CD14-positive monocyte (primary cell): ENCODE measurements around the gene LACC1. TPM values are rescaled to one million over a fixed set of nuclear protein-coding genes. Genes with fewer than 3 reads are reported as not detected.

Source experiments
- DNase-seq, 3 donors: peaks; one replicate each; pipeline ENCODE4 v3.0.0-alpha.2; 2011 to 2022
- H2AFZ ChIP-seq: 2 replicates; pipeline ENCODE4 v1.6.0; 2012; ENCODE audit warnings: mild to moderate bottlenecking, low read depth, low read length, inconsistent platforms; ENCODE audit not compliant: insufficient read depth, poor library complexity, severe bottlenecking
- H3K27ac ChIP-seq, 2 donors: 1 replicate in 1 of 2; 2 replicates in 1 of 2; pipeline ENCODE4 v1.5.1; 2012 to 2013; ENCODE audit warnings: low read length in 2 of 2, control low read depth in 1 of 2, inconsistent platforms in 1 of 2, low read depth in 1 of 2, mild to moderate bottlenecking in 1 of 2
- H3K27me3 ChIP-seq, 2 donors: one replicate each; pipeline versions ENCODE4 v1.6.0 to v1.6.1; 2011 to 2013; ENCODE audit warnings: low read length in 2 of 2; ENCODE audit not compliant: control insufficient read depth in 2 of 2, insufficient read depth in 2 of 2
- H3K36me3 ChIP-seq, 2 donors: replicated peaks in 1 of 2; 1 replicate in 1 of 2; 2 replicates in 1 of 2; pipeline versions ENCODE4 v1.5.1 to v1.6.1; 2012 to 2013; ENCODE audit warnings: low read length in 2 of 2, control low read depth in 1 of 2, inconsistent platforms in 1 of 2, mild to moderate bottlenecking in 1 of 2; ENCODE audit not compliant: insufficient read depth in 2 of 2, control insufficient read depth in 1 of 2
- H3K4me1 ChIP-seq, 2 donors: 1 replicate in 1 of 2; 2 replicates in 1 of 2; pipeline versions ENCODE4 v1.5.1 to v1.6.1; 2012 to 2013; ENCODE audit warnings: low read length in 2 of 2, control low read depth in 1 of 2, inconsistent platforms in 1 of 2, mild to moderate bottlenecking in 1 of 2, moderate library complexity in 1 of 2; ENCODE audit not compliant: insufficient read depth in 2 of 2, control insufficient read depth in 1 of 2
- H3K4me2 ChIP-seq: replicated peaks from 2 replicates; pipeline ENCODE3; 2012; ENCODE audit warnings: low read length, moderate library complexity, mild to moderate bottlenecking; ENCODE audit not compliant: poor library complexity, severe bottlenecking; ENCODE audit errors: extremely low read depth
- H3K4me3 ChIP-seq, 3 experiments: fragments of 200-600 bp in 1 of 3; sonication (generic) in 1 of 3; replicated peaks in 1 of 3; 1 replicate in 2 of 3; 2 replicates in 1 of 3; pipeline ENCODE4 v1.5.1; 2011 to 2013; ENCODE audit warnings: low read length in 3 of 3, mild to moderate bottlenecking in 3 of 3, control low read depth in 2 of 3, low read depth in 2 of 3, inconsistent platforms in 1 of 3, moderate library complexity in 1 of 3
- H3K79me2 ChIP-seq: 2 replicates; pipeline ENCODE4 v1.6.0; 2012; ENCODE audit warnings: mild to moderate bottlenecking, control low read depth, inconsistent platforms, low read length, moderate library complexity; ENCODE audit not compliant: insufficient read depth
- H3K9ac ChIP-seq: 2 replicates; pipeline ENCODE4 v1.6.0; 2017; ENCODE audit warnings: low read length, mild to moderate bottlenecking; ENCODE audit not compliant: insufficient read depth, poor library complexity, severe bottlenecking
- H3K9me3 ChIP-seq, 2 donors: replicated peaks in 1 of 2; 1 replicate in 1 of 2; 2 replicates in 1 of 2; pipeline versions ENCODE4 v1.5.1 to v1.6.1; 2012 to 2013; ENCODE audit warnings: low read length in 2 of 2, control low read depth in 1 of 2; ENCODE audit not compliant: control insufficient read depth in 1 of 2, insufficient read depth in 1 of 2
- H4K20me1 ChIP-seq: 2 replicates; pipeline ENCODE4 v1.6.0; 2012; ENCODE audit warnings: mild to moderate bottlenecking, low read length, control low read depth, moderate library complexity; ENCODE audit not compliant: insufficient read depth
- H3K27ac Mint-ChIP-seq, 7 donors: one replicate each; pipeline ENCODE4 v1.8.0; 2020; ENCODE audit warnings: mild to moderate bottlenecking in 7 of 7, mixed read lengths in 7 of 7, moderate library complexity in 6 of 7, inconsistent platforms in 2 of 7
- H3K27me3 Mint-ChIP-seq, 3 donors: one replicate each; pipeline ENCODE4 v1.8.0; 2021 to 2022; ENCODE audit warnings: low read depth in 3 of 3, mild to moderate bottlenecking in 3 of 3, mixed read lengths in 3 of 3, moderate library complexity in 3 of 3, inconsistent platforms in 1 of 3
- H3K36me3 Mint-ChIP-seq, 2 donors: one replicate each; pipeline ENCODE4 v1.8.0; 2020; ENCODE audit warnings: mixed read lengths in 2 of 2, inconsistent platforms in 1 of 2, mild to moderate bottlenecking in 1 of 2
- H3K4me1 Mint-ChIP-seq: one replicate; pipeline ENCODE4 v1.8.0; 2020; ENCODE audit warnings: mild to moderate bottlenecking, mixed read lengths
- H3K4me3 Mint-ChIP-seq, 2 donors: one replicate each; pipeline ENCODE4 v1.8.0; 2020; ENCODE audit warnings: mild to moderate bottlenecking in 2 of 2, mixed read lengths in 2 of 2, moderate library complexity in 1 of 2
- H3K9me3 Mint-ChIP-seq, 7 donors: one replicate each; pipeline ENCODE4 v1.8.0; 2020 to 2022; ENCODE audit warnings: mixed read lengths in 7 of 7, mild to moderate bottlenecking in 6 of 7, moderate library complexity in 6 of 7, inconsistent platforms in 2 of 7
- WGBS: methylation state at CpG from one replicate; pipeline ENCODE4 v1.1.5; 2013; ENCODE audit warnings: missing lambda C conversion rate; ENCODE audit not compliant: insufficient coverage; 5-methylcytosine and 5-hydroxymethylcytosine counted together
- intact Hi-C, 2 donors: fragments of 100-400 bp; cut with micrococcal nuclease; formaldehyde crosslinking; loops; one replicate each; pipeline versions ENCODE4 v1.15.0 to v1.15.1; 2023
- polyA plus RNA-seq, 3 donors: library from polyadenylated mRNA; depleted of rRNA in 1 of 3; unstranded in 2 of 3; stranded (reverse) in 1 of 3; fragments of 300-500 nt in 2 of 3; fragments of >200 nt in 1 of 3; fragmentation: Illumina TruSeq in 2 of 3; gene quantifications; 1 replicate in 2 of 3; 2 replicates in 1 of 3; pipeline ENCODE4 v1.2.3, GENCODE V29; 2012 to 2021
- TF ChIP-seq, protein P1 (sequence below): fragments of 200-600 bp; IDR thresholded peaks from one replicate; pipeline ENCODE4 v1.8.0; 2022; ENCODE audit warnings: antibody characterized with exemption, mild to moderate bottlenecking

LACC1 gene
- polyA plus RNA-seq, 3 donors: 2.6 to 7.7 (median 5.9) TPM

DNA sequence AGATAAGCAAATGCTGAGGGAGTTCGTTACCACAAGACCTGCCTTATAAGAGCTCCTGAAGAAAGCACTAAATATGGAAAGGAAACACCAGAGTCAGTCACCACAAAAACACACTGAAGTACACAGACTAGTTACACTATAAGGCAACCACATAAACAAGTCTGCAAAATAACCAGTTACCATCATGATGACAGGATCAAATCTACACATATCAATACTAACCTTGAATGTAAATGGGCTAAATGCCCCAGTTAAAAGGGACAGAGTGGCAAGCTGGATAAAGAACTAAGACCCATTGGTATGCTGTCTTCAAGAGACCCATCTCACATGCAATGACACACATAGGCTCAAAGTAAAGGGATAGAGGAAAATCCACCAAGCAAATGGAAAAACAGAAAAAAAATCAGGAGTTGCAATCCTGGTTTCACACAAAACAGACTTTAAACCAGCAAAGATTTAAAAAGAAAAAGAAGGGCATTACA lies 26.7 kb upstream of the LACC1 start:
- Histone ChIP-seq H3K4me2 (no peak overlapping the region), H3K27ac (no peak overlapping the region), H3K4me3 (no peak overlapping the region), H3K36me3 (no peaks in the 10 kb centered on the region), H3K4me1 (peaks cover 6 to 15% of the 10 kb centered on the region in 2 donors), H4K20me1 (no peaks in the 10 kb centered on the region), H3K9me3 (peaks cover 13 to 44% of the 10 kb centered on the region in 2 donors), H3K27me3 (no peaks in the 10 kb centered on the region), H3K9ac (no peak overlapping the region), H3K79me2 (no peaks in the 10 kb centered on the region), H2AFZ (no peak overlapping the region)
- Mint-ChIP-seq H3K27ac (no peak overlapping the region), H3K36me3 (peaks cover 0 to 18% of the 10 kb centered on the region in 2 donors), H3K27me3 (no peaks in the 10 kb centered on the region), H3K4me1 (peaks cover 13% of the 10 kb centered on the region), H3K4me3 (no peak overlapping the region), H3K9me3 (peaks cover 43 to 53% (median 48%) of the 10 kb centered on the region in 7 donors)
- DNase-seq: no peak
- no CpG with 5 or more reads among the region's 1 CpG for WGBS
- intact Hi-C loops: no loop called here
- TF ChIP-seq, protein P1, sequence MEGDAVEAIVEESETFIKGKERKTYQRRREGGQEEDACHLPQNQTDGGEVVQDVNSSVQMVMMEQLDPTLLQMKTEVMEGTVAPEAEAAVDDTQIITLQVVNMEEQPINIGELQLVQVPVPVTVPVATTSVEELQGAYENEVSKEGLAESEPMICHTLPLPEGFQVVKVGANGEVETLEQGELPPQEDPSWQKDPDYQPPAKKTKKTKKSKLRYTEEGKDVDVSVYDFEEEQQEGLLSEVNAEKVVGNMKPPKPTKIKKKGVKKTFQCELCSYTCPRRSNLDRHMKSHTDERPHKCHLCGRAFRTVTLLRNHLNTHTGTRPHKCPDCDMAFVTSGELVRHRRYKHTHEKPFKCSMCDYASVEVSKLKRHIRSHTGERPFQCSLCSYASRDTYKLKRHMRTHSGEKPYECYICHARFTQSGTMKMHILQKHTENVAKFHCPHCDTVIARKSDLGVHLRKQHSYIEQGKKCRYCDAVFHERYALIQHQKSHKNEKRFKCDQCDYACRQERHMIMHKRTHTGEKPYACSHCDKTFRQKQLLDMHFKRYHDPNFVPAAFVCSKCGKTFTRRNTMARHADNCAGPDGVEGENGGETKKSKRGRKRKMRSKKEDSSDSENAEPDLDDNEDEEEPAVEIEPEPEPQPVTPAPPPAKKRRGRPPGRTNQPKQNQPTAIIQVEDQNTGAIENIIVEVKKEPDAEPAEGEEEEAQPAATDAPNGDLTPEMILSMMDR: no peak

GRCh38 chr13:43861863-43862262 lies 17.8 kb upstream of the LACC1 start:
- Histone ChIP-seq H2AFZ (no peak overlapping the region), H3K79me2 (no peaks in the 10 kb centered on the region), H3K9ac (no peak overlapping the region), H3K4me1 (no peaks in the 10 kb centered on the region), H4K20me1 (no peaks in the 10 kb centered on the region), H3K4me2 (no peak overlapping the region), H3K9me3 (no peaks in the 10 kb centered on the region), H3K36me3 (no peaks in the 10 kb centered on the region), H3K27ac (no peak overlapping the region), H3K27me3 (no peaks in the 10 kb centered on the region), H3K4me3 (no peak overlapping the region)
- no peak for DNase-seq
- Mint-ChIP-seq H3K4me1 (peaks cover 5% of the 10 kb centered on the region), H3K36me3 (peaks cover 0 to 7% of the 10 kb centered on the region in 2 donors), H3K27me3 (no peaks in the 10 kb centered on the region), H3K4me3 (no peak overlapping the region), H3K9me3 (peaks cover 0 to 6% (median 2%) of the 10 kb centered on the region in 7 donors), H3K27ac (no peak overlapping the region)
- WGBS: no CpG with 5 or more reads among the region's 1 CpG
- intact Hi-C loops: no loop called here
- TF ChIP-seq, protein P1: no peak
